Transverse colon (tissue), 4 donors: ENCODE measurements around the gene ADAMTS6.

Experiments
- CTCF ChIP-seq, 5 experiments: fragments of 200-600 bp in 3 of 5; fragments of 450-650 bp in 2 of 5; sonication (generic) in 3 of 5; IDR thresholded peaks; 1 replicate in 2 of 5; 2 replicates in 3 of 5; pipeline ENCODE4 v1.5.1; 2016 to 2017; ENCODE audit warnings: antibody characterized with exemption in 5 of 5, inconsistent platforms in 3 of 5, mild to moderate bottlenecking in 2 of 5, moderate library complexity in 1 of 5
- POLR2A ChIP-seq: fragments of 450-650 bp; IDR thresholded peaks from one replicate; pipeline ENCODE4 v1.6.1; 2016; ENCODE audit warnings: antibody characterized with exemption, mild to moderate bottlenecking, moderate library complexity
- POLR2AphosphoS5 ChIP-seq, 3 donors: sonication (generic); formaldehyde crosslinking; IDR thresholded peaks; one replicate each; pipeline ENCODE4 v1.6.1; 2016; ENCODE audit warnings: antibody characterized with exemption in 3 of 3

DNA sequence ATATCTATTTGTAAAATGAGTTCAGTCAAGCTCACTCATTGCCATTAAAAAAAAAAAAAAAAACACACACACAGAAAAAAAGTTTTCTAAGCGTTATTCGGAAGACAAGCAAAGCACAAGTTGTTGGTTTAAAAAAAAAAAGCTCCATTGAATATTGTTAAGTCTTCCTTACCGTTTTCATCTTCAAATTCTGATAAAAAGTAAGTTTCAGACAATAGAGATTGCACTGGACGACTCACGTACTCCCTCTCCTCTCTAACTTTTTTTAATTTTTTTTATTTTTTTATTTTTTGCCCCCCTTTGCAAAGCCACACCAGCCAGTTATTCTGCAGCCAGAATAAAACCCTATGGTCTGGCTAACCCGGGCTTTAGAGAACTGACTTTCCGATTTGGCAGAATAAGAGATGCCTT lies 544 bp downstream of the ADAMTS6 start:
- TF ChIP-seq CTCF (IDR thresholded peaks at IDR 0.05) (no peak), POLR2AphosphoS5 (IDR thresholded peaks at IDR 0.05) (no peak), POLR2A (no peak)
